Stimulated activated CD4-positive, alpha-beta T cell treated with anti-CD3 and anti-CD28 coated beads, Interleukin-1b, Interleukin-23, amount 100 ng/mL, for 48 hours (primary cell): ENCODE results near the gene PRPH.
A peak's percentile ranks its signal among the peaks of the same experiment; 100 is the strongest.

Experiments
- DNase-seq: peaks from one replicate; pipeline ENCODE4 v3.0.0-alpha.2; 2020

The PRPH gene

GRCh38 chr12:49334226-49334625 lies 39.3 kb downstream of the PRPH start:
- DNase-seq, result no peak

GRCh38 chr12:49334681-49335080 lies 39.7 kb downstream of the PRPH start:
- DNase-seq, result no peak

GRCh38 chr12:49335118-49335954 lies 40.4 kb downstream of the PRPH start:
- no peak for DNase-seq

GRCh38 chr12:49335955-49336644 lies 41.2 kb downstream of the PRPH start:
- DNase-seq, result no peak

GRCh38 chr12:49336645-49337584 lies 42.0 kb downstream of the PRPH start, which contains the start of gene C1QL4:
TSS of gene C1QL4 (minus strand) at chr12:49337188. CDS start at chr12:49336477, 711 bp downstream.
- peak; percentile 83 for DNase-seq

- no peak for DNase-seq
These were observed 44.0 kb downstream of the PRPH start for GRCh38 chr12:49338830-49339463.

GRCh38 chr12:49339464-49339861 lies 44.5 kb downstream of the PRPH start:
- DNase-seq, result no peak

GRCh38 chr12:49340095-49340870 lies 45.3 kb downstream of the PRPH start:
- no peak for DNase-seq

GRCh38 chr12:49340971-49341776 lies 46.2 kb downstream of the PRPH start:
- DNase-seq, result no peak

GRCh38 chr12:49341777-49342065 lies 46.8 kb downstream of the PRPH start:
- DNase-seq, result no peak

- DNase-seq, result peak; percentile 87
These were observed 47.3 kb downstream of the PRPH start for GRCh38 chr12:49342066-49342913.

GRCh38 chr12:49342914-49343731 lies 48.2 kb downstream of the PRPH start:
- DNase-seq, result peak; percentile 74

GRCh38 chr12:49344486-49345050 lies 49.6 kb downstream of the PRPH start:
- DNase-seq, result no peak

- no peak for DNase-seq
These were observed 50.3 kb downstream of the PRPH start for GRCh38 chr12:49345051-49345824.

- DNase-seq, result no peak
These were observed 51.1 kb downstream of the PRPH start for GRCh38 chr12:49345825-49346658.

- no peak for DNase-seq
These were observed 51.8 kb downstream of the PRPH start, which contains the start of gene DNAJC22 for GRCh38 chr12:49346659-49347310. TSS of gene DNAJC22 (plus strand) at chr12:49346888. CDS start at chr12:49348873, 1,985 bp downstream.
